HG02981 (cell line): ENCODE data around the gene ABLIM1.

Experiments used
- ATAC-seq: cut with Tn5 transposase; IDR thresholded peaks from one replicate; pipeline ENCODE4 v1.9.1; 2021; ENCODE audit warnings: mild to moderate bottlenecking, moderate library complexity; ENCODE audit not compliant: unreplicated experiment

The ABLIM1 gene

DNA sequence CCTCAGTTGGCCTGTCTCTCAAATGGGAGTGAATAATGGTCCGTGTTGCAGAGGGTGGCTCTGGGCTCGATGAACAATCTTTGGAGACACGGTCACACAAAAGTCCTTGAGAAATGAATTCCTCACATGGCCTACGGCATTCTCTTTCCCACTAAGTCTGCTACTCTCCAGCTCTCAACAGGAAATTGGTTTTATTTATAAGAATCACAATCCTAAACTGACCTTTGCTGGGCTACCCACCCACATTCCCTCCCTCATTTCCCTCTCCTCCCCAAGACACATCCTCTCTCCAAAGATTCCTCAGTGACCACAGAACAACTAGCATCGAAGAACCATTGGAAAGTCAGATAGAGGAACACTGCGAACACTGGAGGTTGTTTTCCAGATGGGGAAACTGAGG is 258.5 kb downstream of the ABLIM1 start:
- no peak for ATAC-seq

DNA sequence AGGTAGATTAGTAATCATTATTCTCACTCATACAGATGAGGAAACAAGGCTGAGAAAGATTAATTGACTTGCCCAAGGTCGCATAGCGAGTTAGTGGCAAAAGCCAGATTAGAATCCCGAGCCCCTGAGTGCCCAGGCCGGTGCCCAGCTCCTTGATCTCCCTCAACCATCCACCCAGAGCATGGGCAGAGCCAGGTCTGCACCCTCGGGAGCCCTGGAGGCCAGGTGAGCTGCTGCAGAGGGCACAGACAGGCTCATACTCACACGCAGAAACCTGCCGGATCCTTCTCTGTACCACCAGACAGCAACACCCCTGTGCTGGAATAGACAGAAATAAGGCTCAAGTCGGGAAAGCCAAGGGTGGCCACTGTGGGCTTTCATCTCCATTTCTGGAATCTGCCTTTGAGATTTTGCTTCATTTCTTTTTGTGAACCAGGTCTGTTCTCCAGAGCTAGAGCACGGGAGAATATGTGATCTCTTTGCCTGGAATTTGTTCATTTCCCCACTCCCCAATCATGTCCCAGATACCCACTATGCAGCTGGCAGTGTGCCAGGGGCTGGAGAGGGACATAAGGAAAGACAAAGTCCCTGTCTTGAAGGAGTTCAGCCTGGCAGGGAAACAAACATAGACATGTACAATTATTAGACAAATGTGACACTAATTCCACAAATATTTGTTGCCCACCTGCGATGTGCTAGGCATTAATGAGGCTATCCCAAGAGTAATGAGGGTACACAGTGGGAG is 259.3 kb downstream of the ABLIM1 start:
- ATAC-seq, result no peak

GRCh38 chr10:114397651-114398145 is 260.4 kb downstream of the ABLIM1 start:
- no peak for ATAC-seq

DNA sequence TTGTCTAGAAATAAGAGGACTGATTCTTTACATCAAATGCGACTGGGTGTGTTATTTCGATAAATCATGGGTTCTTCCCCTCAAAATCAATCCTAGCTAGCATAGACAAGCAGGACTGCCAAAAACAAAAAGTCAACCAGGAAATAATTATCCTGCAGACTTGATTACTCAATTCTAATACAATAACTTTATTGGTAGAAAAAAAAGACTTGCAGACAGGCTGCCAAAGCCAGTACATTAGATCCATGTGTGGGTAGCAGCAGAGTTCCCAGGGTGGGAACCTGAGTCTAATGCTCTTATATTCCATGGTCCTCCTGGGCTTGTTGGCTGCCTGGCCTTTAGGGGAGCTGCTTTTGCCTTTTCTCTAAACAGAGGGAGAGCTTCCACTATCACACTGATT is 261.6 kb downstream of the ABLIM1 start:
- ATAC-seq, result no peak

DNA sequence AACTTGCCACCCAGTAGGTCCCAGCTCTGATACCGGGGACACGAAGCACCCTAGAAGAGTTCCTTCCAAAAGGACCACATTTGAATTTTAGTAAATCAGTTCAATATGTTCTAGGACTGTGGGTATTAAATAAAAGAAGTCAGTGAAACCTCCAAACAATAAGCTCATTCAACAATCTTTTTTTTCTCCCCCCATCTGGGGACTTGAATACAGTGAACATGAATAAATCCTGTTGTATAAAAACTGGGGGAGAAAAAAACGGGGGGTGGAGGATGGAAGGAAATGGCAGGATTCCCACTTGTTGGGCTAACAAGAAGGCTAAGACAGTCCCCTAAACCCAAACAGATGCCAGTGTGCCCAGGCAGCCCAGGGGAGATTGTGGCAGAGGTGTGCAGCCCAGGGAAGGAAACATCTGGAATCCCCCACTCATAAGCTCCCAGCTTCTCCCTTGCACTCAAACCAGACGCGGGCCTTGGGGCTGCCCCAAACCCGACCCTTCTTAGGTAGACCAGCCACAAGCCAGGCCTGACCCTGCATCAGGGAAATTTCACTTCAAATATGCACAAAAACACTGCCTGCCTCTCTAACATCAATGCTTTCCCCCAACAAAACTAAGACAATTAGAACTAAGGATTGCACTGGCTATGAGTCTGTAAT is 262.6 kb downstream of the ABLIM1 start:
- no peak for ATAC-seq

DNA sequence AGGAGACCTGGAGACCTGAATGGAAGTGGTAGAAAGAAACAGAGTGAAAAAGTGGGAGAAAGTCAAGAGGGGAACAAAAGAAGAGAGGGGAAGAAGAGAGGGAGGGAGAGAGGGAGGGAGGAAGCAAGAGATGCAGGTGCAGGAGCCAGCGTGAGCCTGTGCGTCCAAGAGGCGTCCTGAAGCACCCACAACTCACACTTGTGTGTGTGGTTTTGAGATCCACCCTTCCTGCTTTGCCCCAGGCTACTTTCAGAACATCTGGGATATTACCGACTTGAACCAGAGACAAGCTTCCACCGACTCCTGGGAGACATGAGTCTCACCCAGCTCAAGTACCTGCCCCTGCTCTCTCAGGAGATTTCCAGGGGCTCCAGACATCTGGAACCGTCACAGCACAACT is 263.5 kb downstream of the ABLIM1 start:
- no peak for ATAC-seq

DNA sequence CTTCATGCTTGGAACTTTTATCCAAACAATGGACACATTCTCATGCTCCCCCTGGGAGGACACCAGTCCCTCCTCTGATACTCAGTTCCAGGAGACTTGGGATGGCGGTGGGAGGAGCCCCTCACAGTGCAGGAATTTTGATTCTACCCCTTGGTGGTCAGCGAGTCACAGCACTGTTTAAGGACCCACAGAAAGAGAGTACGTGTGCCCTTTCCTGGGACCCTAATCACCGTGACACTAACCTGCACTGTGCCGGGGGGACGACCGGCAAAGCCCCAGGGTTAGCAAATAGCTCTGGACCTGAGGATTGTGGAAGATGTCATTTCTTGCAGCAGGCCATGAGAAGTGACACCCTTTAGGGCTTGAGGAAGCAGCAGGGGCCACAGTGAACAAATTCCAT is 264.2 kb downstream of the ABLIM1 start:
- ATAC-seq, result no peak

DNA sequence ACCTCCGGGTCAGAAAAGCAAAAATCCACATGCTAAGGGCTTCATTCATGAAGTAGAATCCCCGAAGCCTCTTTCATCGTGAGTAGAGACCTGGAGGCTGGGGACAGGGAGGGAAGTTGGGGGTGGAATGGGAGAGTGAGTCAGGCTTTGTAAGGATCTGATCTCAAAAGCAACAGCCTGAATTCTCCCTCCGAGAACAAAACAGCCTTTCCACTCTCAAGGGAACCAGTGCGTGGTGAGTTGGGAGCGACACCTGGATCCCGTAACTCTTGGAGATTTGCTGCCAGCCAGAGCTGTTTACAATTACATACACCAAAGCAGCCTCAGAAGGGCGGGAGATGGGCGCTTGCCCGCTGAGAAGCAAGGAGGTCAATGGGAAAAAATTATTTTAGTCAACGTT is 264.6 kb downstream of the ABLIM1 start:
- no peak for ATAC-seq

- ATAC-seq, result no peak
These were observed 265.8 kb downstream of the ABLIM1 start for GRCh38 chr10:114392112-114392835.

GRCh38 chr10:114391599-114391998 is 266.5 kb downstream of the ABLIM1 start:
- no peak for ATAC-seq

DNA sequence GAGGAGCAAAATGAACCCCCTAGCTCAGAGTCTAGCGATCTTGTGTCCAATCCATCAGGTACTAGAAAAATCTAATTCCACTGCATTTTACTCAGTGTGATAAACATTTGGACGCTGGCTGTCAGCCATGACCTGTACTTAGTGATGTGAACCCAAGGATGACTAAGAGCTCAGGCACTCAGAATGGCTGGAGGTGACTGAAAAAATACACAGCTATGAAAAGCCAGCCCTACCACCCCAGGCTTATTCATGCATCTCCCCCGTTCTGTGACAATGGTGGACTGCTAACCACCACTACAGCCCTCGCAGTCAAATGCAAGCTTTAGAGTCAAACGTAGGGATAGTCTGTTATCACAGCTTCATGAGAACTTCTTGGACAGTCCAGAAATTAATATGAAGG is 268.6 kb downstream of the ABLIM1 start:
- ATAC-seq, result no peak

DNA sequence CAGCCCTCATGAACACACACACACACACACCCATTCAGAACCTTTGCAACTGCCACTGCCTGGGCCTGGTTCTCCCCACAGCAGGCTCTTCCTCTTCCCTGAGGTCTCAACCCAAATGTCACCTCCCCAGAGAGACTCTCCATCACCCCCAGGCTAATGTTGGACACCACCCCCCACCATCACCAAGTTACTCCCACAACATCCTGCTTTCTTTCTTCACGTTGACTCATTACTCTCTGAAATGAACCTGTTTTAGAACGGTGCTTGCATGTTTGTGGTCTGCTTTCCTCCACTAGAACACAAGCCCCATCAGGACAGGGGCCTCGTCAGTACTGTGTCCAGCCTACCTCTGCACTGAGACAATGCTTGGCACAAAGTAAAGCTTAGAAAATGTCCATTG is 269.8 kb downstream of the ABLIM1 start:
- peak; percentile 62 for ATAC-seq

DNA sequence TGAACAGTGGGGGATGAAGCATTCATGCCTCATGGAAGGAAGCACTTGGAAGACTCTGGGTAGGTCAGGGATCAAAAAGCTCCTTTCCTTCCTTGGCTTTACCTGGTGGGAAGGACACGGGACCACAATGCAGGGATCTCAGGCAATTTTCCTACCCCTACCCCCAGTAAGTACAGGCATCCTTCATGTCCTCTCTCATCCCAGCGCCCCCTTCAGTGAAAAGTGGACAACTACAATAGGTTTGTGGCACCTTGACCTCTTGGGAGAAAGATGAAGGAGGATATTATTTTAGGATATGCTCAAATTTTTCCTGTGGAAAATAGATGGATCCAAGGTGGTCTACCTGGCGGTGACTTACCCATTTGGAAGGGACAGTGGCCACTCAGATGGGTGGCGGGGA is 270.3 kb downstream of the ABLIM1 start:
- no peak for ATAC-seq

DNA sequence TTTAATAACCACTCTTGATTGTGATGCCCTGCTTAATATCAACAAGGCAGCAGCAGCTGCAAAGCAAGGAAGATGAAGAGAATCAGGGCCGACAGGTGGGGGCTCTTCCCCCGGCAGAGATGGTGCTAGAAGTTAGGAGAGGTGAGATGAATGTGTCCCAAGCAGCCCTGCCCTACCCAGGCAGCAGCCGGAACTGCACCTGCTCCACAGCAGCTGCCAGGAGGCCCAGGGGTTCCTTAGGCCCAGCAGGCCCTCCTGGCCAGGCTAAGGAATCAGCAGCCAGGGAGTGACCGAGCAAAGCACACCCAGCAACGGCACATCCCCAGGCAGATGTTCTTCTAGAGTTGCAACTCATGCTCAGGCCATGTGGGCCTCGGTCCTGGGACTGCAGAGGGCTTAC is 271.6 kb downstream of the ABLIM1 start:
- no peak for ATAC-seq

GRCh38 chr10:114385557-114385956 is 272.5 kb downstream of the ABLIM1 start:
- no peak for ATAC-seq

DNA sequence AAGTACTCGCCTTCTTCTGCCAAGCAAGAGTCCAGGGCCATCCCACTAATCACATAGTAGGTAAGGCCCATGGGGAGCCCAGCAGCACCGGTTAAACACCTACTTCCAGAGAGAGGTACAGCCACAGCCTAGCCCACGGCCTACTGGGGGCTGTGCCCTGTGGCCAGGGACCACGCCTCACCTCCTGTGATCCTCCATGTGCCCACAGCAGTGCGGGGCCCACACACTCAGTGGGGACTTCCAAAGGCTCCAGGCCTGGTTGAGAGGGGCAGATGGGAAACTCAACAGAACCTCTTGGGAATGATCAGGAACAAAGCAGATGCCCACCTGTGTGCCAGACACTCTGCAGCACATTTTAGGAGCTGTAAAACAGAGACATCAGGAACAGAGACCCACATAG is 273.5 kb downstream of the ABLIM1 start:
- no peak for ATAC-seq

DNA sequence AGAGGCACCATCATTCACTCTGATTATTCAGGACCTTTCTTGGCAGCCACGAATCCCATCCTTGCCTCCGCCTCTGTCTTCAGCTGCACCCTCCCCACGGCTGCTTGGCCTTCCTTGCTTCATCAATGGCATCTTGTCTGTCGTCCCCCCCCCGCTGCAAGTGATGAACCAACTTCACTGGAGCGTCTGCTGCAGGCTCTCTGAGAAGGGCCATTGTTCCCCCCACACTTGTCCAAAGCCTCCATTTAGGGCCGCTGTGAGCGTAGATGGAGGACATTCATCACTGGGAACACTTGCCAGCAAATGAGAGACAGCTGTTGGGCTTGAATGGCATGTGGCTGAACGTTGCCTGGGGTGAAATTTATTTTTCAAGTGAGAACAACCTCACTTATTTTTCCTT is 273.9 kb downstream of the ABLIM1 start:
- no peak for ATAC-seq
